LHCN-M2 (cell line): ENCODE data around the gene ASIC4. TPM values are rescaled to one million over a fixed set of nuclear protein-coding genes. Genes with fewer than 3 reads are reported as not detected.

Source experiments
- DNase-seq: peaks from one replicate; pipeline ENCODE4 v3.0.0-alpha.2; 2012; ENCODE audit warnings: low read depth
- total RNA-seq: library from RNA; depleted of rRNA; stranded (reverse); fragments of >200 nt; gene quantifications from 2 replicates; pipeline ENCODE4 v1.2.3, GENCODE V29; 2014

Gene ASIC4
- total RNA-seq, 1 experiment from 2014 or later, result not detected

DNA sequence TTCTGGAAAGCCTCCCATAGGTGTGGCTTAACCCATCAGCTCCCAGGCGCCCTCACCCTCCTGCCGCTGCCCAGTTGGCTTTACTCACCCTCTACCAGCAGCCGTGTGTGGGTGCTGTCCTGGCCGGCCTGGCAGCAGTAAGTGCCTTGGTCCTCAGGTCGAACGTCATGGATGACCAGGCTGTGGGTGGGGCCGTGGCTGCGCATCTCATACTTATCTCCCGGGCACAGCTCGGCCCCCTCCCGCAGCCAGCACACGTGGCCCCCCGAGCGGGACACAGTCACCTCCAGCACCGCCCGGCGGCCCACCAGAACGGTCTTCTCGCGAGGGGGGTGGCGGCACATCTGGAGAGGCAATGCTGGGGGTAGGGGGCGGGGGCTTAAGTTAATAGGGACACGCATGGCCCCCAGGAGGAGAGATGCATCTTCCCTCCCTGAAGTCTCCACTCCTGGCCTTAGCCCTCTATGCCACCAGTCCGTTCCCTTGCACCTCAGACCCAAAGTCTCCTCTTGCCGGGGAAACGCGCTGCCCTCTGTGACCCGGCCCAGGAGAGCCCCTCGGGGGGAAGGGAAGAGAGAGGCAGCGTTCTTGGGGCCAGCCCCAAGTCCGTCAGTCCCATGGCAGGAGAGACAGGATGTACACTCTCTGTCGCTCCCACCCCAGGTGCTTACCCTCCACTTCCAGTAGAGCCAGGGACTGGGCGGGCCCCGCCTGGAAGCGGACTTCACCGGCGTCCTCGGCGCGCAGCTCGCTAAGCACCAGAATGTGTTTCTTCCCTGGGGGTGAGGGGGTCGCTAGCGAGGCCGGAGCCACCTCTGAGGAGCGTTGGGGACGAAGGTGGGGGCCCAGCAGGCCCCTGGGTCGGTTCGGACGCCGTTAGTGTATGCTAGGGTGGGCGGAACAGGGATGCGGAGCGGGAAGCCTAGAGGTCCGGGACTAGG, 37.4 kb downstream of the ASIC4 start:
- peak; percentile 66 for DNase-seq

DNA sequence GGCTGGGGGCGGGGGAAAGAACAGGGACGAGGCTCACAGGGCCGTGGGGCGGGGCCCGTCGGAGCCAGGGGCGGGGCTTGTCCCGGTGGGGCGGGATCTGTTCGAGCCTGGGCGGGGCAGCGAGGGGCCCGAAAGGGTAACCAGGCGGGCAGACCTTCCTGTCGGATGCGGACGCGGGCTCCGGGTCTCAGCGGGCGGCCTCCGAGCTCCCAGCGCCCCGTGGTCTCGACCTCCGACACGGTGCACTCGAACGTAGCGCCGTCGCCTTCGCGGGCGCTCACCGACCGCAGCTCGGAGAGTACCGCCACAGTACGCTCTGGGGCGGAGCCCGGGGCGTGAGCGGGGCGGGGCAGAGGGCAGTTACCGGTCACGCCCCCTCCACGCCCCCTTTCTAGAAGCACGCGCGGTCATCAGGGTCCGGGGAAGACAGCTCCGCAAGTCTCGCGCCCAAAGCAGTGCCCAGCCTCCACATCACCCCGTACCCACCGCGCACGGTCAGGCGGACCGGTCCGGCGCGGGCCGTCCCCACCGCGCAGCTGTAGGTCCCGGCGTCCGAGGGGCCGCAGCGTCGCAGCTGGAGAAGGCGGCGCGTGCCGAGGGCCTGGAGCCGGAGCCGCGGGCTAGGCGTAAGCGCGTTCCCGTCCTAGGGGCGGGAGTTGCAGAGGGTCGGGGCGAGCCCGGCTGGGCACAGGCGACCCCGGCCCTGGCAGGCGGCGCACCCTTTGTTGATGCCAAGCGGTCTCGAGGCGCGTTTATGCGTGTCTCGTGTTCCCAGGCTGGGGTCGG, 38.3 kb downstream of the ASIC4 start:
- peak; percentile 74 for DNase-seq

DNA sequence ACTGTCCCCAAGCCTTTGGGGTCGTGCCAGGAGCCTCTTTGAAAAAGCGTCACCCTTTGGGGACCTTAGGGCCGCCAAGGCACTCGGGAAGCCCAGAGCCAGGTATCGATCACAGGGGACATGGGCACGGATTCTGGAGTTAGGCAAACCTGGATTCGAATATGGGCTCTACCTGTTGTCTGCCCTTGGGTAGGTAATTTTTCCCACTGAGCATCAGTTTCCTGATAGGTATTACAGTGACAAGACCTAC, 38.8 kb downstream of the ASIC4 start:
- no peak for DNase-seq

DNA sequence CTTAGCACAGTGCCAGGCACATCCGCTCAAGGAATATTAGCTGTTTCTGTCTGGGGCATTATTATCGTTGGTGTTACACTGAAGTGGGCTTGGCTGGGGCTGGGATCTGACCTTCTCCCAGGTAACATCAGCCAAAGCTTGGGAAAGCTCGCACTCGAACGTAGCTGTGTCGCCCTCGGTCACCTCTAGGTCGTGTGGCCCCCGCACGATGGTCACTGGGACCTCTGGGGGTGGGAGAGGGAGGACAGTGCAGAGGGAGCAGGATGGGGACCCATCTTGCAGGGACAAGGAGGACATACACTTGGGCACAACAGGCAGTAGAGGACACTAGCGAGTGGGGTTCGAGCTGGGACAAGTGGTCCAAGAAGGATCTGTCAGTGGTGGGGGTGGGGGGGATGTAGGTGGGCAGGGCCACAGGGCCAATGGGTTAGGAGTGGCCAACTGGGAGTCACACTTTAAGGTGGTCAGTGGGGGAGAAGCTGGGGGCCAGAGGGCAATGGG, 39.2 kb downstream of the ASIC4 start:
- DNase-seq, result no peak

- DNase-seq, result no peak
Observed at GRCh38 chr2:219554350-219554749, 40.1 kb downstream of the ASIC4 start.

DNA sequence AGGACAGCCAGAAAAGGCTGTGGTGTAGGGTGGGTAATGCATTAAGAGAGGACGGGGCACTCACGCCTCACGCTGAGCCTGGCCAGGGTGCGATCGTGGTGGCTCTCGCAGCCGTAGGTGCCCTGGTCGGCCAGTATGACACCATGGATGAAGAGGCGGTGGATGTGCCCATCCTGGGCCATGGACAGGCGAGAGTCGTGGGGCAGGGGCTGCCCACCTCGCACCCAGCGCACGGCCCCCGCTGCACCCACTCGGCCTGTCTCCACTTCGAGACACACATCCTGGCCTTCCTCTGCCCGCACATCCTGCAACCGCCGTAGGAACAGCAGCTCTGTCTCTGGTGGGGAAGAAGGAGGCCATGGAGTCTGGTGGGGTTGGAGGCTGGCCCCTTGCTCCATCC, 41.7 kb downstream of the ASIC4 start:
- DNase-seq, result no peak

- no peak for DNase-seq
Observed at GRCh38 chr2:219556413-219556812, 42.1 kb downstream of the ASIC4 start.

- DNase-seq, result no peak
Observed at GRCh38 chr2:219557320-219557719, 43.0 kb downstream of the ASIC4 start.

GRCh38 chr2:219557791-219558785, 43.8 kb downstream of the ASIC4 start:
- peak; percentile 23 for DNase-seq

- no peak for DNase-seq
Observed at GRCh38 chr2:219559156-219559915, 45.1 kb downstream of the ASIC4 start.

DNA sequence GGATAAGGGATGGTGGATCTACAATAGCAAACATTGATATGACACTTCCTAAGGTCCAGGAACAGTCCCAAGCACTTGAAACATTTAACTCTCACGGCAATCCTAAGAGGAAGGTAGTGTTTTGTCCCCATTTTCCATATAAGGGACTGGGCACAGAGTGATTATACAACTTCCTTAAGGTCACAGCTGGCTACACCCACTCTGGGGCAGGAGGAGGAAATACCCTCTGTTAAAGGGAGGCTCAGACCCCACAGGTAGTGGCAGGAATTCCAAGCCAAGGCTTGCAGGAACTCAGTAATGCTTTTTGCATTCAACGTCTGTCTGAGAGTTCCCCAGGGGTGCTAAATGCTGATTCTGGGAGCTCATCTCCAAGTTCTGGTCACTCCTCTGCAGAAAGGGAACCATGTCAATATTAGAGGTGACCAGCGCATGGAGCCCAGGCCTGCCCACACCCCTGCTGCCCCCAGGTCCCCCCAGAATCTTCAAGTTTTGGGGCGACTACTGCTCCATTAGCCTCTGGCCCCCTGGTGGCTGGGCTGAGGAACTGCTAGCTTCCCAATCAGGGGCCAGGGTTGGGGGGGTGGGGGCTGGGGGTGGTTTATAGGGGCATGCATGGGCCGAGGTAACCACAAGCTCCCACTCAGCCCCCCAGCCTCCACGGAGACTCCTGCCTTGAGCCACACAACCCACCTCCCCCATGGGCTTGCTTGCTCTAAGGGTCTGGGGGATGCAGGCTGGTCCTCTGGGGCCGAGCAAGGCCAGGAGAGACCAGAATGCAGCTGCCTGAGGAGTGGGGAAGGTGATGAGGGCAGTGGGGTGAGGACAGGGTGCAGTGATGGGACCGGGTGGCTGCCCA, 46.0 kb downstream of the ASIC4 start:
- DNase-seq, result no peak

- no peak for DNase-seq
Observed at GRCh38 chr2:219560893-219561178, 46.6 kb downstream of the ASIC4 start.

GRCh38 chr2:219561179-219562048, 47.1 kb downstream of the ASIC4 start:
- DNase-seq, result no peak

DNA sequence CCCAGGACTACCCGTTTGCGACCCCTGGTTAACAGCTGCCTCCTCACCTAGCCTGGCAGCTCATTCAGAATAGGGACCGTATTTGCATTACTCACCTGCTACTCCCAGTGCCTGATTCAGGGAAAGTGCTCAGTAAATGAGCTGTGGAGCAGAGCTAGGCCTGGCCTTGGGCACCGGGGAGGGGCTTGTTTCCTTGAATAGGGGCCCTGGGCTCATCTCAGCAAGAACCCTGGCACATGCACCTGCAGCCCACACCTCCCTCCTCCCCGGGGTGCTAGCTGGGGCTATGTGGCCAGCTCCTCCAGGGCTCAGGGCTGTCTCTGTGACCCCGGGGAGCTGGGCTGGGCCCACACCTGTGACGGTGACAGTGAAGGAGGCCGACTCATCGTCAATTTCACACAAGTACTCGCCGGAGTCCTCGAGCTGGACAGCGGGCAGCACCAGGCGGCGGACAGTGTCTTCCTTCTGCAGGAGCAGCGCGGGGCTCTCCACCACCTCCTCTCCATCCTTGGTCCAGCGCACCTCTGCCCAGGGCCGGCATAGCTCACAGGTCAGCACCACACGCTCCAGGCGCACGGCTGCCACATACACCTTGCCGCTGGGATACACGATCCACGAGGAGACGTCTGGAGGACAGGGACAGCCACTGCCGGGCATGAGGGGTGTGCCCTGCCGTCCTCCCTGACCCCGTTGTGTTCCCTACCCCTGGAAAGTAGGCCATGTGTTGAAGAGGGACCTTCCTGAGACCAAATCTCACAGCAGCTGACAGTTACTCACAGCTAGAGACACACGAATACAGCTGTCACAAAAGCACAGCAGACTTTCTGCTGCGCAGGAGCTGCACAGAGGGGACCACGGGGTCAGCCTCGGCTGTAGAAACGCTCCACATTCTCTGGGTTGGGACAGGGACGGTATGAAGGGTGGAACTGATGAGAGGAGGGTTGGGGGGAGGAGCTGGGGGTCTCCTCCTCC, 48.1 kb downstream of the ASIC4 start:
- DNase-seq, result no peak

DNA sequence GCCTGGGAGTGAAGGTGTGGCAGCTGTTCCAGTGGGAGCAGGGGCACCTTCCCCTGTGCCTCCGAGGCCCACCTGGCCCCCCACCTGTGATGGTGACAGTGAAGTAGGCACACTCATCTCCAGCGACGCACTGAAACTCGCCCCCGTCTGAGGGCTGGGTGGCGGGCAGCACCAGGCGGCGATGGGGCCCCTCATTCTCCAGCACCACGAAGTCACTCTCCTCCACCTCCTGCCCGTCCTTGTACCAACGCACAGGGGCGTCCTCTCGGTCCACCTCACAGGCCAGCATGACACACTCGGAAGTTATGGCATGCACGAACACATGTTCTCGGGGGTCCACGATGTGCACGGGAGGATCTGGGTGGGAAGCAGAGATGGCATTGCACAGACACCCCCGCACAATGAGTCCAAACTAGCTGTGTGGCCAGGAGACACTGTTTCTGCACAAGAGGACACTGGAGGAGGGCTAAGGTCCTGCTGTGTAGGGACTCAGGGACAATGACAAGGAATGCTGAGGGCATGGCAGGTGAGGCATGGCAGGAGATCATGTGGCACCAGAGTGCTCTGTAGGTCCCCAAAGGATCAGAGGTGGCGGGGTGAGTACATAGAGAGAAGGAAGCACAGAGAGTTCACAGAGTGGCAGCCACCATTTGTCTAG, 49.1 kb downstream of the ASIC4 start:
- DNase-seq, result no peak

GRCh38 chr2:219565130-219566080, 51.1 kb downstream of the ASIC4 start:
- no peak for DNase-seq
